ENCODE results near the gene CYB561A3.

The CYB561A3 gene

DNA sequence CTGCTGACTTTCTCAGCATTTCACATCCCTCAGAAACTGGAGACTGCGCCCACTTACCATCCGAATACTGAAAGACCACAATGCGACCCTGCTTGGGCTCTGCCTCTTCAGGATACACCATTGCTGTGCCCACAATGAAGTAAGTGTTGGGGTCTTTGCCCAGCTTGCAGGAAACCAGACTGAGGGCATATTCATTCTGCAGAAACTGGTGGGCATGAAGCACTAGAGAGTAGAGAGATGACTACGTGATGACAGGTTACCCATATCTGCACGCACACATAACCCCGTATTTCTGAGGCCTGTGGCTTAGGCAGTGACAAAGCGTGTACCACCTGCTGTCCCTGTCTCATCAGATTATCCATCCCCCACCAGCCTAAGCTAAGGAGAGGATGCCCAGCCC, 51.9 kb downstream of the CYB561A3 start:
- DNase-seq = no peak

DNA sequence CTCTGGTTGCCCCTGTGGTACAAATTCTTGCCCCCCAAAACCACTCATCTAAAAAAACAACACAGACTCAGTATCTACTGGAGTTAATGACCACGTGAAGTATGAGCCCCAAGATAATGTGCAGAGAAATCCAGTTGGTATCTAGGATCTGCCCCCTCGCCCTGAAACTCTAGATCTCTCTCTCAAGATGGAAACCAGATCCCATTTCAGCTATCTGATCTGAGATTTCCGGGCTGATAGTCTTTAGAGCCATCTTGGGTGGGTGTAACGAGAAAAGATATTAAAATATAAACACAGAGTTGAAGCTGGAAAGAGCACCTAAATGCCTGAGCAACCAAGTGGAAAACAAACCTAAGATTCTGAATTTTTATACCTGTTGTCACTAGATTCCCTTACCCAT, 52.5 kb downstream of the CYB561A3 start:
- no peak for DNase-seq

DNA sequence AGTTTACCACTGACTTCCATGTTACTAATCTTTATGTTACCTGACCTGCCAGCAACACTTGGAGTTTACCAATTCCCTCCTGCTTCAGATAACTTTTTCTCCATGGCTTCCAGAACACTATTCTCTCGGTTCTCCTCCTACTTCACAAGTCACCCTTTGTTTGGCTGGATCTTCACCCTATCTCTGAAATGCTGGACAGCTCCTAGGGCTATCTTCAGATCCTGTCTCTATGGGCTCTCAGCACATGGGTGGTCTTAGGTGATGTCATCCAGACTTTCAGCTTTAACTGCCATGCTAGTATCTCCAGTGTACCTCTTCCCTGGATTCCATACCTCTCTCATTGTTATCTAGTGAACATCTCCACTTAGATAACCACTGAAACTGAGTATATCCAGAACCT, 54.3 kb downstream of the CYB561A3 start:
- no peak for DNase-seq

DNA sequence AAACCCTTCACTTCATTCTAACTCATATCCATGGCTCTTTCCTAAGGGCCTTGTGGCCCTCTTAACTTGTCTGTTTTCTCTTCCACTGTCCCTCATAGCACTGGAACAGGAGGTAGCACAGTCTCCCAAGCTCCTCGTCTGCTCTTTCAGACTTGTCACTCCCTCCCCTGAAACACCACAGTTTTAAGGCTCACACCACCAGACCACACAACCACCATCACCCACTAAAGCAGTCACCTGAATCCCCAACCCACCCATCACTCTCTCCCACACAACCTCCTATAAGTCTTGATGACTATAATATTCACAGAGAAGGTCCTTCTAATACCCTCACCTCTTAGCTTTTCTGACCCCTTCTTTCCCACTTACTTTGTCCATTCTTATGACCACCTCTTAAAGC, 55.5 kb downstream of the CYB561A3 start:
- no peak for DNase-seq

DNA sequence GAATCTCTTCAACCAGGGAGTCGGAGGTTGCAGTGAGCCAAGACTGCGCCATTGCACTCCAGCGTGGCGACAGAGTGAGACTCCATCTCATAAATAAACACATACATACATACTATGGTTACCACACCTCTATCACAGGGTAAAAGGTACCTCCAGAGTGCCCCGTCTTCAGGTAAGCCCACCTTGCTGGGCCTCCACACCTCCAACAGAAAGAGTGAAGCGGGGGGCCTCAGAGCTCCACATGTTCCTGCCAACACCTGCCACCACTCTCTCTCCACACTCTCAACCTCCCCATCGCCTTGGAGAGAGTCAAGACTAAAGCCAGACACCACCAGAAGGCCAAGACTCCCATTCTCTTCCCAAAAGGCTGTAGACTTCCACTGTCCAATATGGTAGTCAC, 56.3 kb downstream of the CYB561A3 start:
- DNase-seq = no peak

DNA sequence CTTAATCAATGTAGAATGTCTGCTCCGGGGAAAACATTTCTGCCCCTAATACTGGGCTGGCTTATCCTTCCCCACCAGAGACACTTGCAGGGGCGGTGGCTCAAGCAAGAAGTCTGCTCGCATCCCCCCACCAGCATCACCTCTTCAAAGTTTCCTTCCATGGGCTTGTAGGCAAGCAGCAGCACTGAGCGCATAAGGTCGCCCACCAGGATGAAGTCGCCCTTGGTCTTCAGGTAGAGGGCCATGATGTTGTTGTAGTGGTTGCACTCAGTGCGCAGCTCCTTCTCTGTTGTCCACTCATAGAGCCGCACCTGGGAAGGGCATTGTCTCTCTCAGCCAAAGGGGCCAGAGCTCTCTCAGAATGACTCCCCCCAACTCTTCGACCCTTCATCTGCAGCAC, 58.0 kb downstream of the CYB561A3 start:
- DNase-seq = no peak

DNA sequence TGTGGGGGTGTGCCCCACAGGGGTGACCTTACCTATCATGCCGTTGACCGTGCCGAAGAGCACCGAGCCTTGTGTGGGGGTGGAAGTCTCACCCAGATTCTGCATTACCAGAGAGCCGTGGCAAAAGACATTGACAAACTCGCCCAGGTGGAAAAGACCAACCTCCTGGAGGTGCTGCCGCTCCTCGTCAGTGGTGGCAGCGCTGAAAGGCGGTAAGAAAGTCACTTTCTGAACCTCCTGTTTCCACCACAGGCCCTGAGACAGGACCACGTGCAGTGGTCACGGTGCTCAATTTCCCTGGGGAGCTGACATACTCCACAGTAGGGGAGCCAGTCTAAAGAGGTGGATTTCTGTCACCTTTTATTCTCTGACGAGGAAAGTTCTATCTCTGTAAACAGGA, 59.1 kb downstream of the CYB561A3 start:
- no peak for DNase-seq

Data from activated CD4-positive, alpha-beta T cell treated with anti-CD3 and anti-CD28 coated beads for 1 hour (primary cell).